ENCODE data around the gene LRRC51. TPM values are rescaled to one million over a fixed set of nuclear protein-coding genes. Genes with fewer than 3 reads are reported as not detected.

The LRRC51 gene
- total RNA-seq, 1 donor from 2014 or later = 12.9 TPM

DNA sequence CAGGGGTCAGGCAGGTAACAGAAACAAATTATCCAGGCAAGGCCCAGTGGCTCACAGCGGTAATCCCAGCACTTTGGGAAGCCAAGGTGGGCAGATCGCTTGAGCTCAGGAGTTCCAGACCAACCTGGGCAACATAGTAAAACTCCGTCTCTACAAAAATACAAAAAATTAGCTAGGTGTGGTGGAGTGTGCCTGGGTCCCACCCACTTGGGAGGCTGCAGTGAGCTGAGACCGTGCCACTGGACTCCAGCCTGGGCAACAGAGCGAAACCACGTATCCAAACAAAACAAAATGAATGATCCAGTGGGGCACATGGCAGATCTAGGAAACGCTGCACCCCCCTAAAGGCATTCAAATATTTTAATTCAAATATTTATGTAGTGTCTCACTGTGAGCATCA, 10.2 kb upstream of the LRRC51 start:
- H3K4me1 ChIP-seq = peaks cover 6 to 31% of the 10 kb centered on the region in 2 donors
- no peaks in the 10 kb centered on the region for H3K9me3 ChIP-seq
- intact Hi-C loops (cut with DNase I) = loop anchor here (1.0 kb wide), 2 partner anchors 10 to 29 kb away; partner anchors contain the start of genes LRRC51 and NUMA1
- TF ChIP-seq, protein P1, sequence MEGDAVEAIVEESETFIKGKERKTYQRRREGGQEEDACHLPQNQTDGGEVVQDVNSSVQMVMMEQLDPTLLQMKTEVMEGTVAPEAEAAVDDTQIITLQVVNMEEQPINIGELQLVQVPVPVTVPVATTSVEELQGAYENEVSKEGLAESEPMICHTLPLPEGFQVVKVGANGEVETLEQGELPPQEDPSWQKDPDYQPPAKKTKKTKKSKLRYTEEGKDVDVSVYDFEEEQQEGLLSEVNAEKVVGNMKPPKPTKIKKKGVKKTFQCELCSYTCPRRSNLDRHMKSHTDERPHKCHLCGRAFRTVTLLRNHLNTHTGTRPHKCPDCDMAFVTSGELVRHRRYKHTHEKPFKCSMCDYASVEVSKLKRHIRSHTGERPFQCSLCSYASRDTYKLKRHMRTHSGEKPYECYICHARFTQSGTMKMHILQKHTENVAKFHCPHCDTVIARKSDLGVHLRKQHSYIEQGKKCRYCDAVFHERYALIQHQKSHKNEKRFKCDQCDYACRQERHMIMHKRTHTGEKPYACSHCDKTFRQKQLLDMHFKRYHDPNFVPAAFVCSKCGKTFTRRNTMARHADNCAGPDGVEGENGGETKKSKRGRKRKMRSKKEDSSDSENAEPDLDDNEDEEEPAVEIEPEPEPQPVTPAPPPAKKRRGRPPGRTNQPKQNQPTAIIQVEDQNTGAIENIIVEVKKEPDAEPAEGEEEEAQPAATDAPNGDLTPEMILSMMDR (IDR thresholded peaks at IDR 0.05) = no peak
- H3K4me3 ChIP-seq = no peak overlapping the region
- H3K36me3 ChIP-seq = peaks cover 0 to 2% of the 10 kb centered on the region in 2 donors
- H3K27ac ChIP-seq = peak overlapping the region; percentile 85 to 87
- no peaks in the 10 kb centered on the region for H3K27me3 ChIP-seq
- peak in 1 of 2 donors; percentile 52 for DNase-seq (ENCODE audit: low spot score in 2 of 2)

DNA sequence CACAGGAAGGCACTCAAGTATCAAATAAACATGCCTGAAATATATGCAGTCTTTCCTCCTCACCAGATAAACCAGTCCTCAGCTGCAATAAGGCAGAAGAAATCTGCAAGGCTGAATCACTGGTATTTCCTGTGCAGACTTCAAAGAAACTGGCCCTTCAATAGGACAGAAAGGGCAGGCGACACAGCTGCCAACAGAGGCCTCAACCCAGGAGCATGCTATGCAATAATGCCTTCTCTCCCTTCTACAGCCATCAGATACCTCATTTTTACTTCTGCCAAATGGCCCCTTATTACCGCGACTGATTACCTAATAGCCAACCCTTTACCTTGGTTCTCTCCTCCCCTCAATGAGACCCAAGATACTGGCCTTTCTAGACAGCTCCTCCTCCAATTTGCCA, 8.3 kb upstream of the LRRC51 start:
- peaks cover 6 to 31% of the 10 kb centered on the region in 2 donors for H3K4me1 ChIP-seq
- H3K4me3 ChIP-seq = no peak overlapping the region
- H3K9me3 ChIP-seq = no peaks in the 10 kb centered on the region
- TF ChIP-seq, protein P1 (IDR thresholded peaks at IDR 0.05) = no peak
- intact Hi-C loops (cut with DNase I) = no loop called here
- peaks cover 0 to 2% of the 10 kb centered on the region in 2 donors for H3K36me3 ChIP-seq
- no peak for DNase-seq (ENCODE audit: low spot score in 2 of 2)
- H3K27ac ChIP-seq = peak overlapping the region; percentile 25 to 28
- H3K27me3 ChIP-seq = no peaks in the 10 kb centered on the region

DNA sequence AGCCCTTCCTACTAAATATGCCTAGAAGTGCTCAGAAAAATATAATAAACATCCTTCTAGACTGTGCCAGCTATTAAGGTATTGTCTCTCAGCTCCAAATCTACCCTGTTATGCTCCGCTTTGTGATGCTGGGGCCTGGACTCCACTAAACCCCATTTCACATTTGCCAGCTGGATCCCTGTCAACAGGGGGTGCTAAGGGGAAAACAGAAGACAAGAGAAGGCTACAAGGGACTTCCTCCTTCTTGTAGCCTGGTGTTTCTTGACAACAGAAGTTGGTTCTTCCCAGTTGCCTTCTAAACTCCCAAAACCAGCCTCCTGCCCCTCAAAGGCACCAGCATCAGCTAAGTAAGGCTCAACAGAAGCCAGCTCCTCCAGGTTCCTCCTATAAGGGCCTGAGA, 5.5 kb upstream of the LRRC51 start:
- peaks cover 6 to 24% of the 10 kb centered on the region in 2 donors for H3K4me1 ChIP-seq

DNA sequence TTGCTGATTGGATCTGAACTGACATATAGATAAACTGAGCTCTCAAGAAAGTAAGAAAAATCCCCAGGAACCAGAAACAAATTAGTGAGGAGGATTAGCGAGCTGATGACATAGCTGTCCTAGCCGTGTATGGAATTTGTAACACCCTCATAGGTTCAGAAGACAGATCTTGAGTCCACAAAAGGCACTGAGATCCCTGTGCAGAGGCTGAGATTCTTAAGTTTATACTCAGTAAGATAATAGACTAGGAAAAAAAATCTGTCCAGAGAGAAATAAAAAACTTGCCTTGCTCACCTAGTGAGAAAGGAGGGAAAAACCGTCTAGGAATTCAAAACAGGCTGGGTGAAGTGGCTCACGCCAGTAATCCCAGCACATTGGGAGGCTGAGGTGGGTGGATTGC, 4.9 kb upstream of the LRRC51 start:
- Histone ChIP-seq H3K27ac (no peak overlapping the region), H3K9me3 (no peaks in the 10 kb centered on the region), H3K27me3 (no peaks in the 10 kb centered on the region), H3K36me3 (peaks cover 0 to 2% of the 10 kb centered on the region in 2 donors), H3K4me3 (no peak overlapping the region), H3K4me1 (peaks cover 6 to 18% of the 10 kb centered on the region in 2 donors)
- DNase-seq (ENCODE audit: low spot score in 2 of 2) = no peak
- TF ChIP-seq, protein P1 (IDR thresholded peaks at IDR 0.05) = no peak
- intact Hi-C loops (cut with DNase I) = no loop called here

More for the DNA sequence above, 5.5 kb upstream of the LRRC51 start:
- Histone ChIP-seq H3K27me3 (no peaks in the 10 kb centered on the region), H3K9me3 (no peaks in the 10 kb centered on the region), H3K4me3 (no peak overlapping the region), H3K36me3 (peaks cover 0 to 2% of the 10 kb centered on the region in 2 donors), H3K27ac (no peak overlapping the region)
- no peak for DNase-seq (ENCODE audit: low spot score in 2 of 2)
- intact Hi-C loops (cut with DNase I) = no loop called here
- TF ChIP-seq, protein P1 (IDR thresholded peaks at IDR 0.05) = no peak

DNA sequence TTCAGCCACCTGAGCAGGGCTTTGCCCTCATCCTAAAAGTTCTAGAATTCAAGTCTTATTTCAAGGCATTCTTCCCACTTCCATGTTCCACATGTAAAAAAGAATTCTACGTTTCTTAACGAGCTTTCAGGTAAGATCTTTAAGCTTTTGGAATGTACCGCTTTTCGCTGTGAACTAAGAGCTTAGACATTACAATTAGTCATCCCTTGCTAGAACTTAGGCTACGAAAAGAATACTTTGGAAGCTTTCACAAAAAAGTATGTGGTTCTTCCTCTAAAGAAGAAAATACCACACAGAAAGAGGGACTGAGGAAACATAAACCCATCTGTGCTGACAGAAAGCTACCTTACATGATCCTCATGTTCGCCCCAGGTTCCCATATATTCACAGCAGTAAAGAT, 2.2 kb upstream of the LRRC51 start:
- no peaks in the 10 kb centered on the region for H3K27me3 ChIP-seq
- intact Hi-C loops (cut with DNase I) = no loop called here
- H3K27ac ChIP-seq = peak overlapping the region; percentile 86 to 91
- peaks cover 0 to 2% of the 10 kb centered on the region in 2 donors for H3K36me3 ChIP-seq
- H3K9me3 ChIP-seq = no peaks in the 10 kb centered on the region
- peaks cover 5 to 14% of the 10 kb centered on the region in 2 donors for H3K4me1 ChIP-seq
- DNase-seq (ENCODE audit: low spot score in 2 of 2) = no peak
- no peak overlapping the region for H3K4me3 ChIP-seq
- TF ChIP-seq, protein P1 (IDR thresholded peaks at IDR 0.05) = no peak
